HEK293T (cell line): ENCODE results near the gene ASIP.

Experiments
- BHLHE40 ChIP-seq: fragments of 450-650 bp; IDR thresholded peaks from 2 replicates; pipeline ENCODE4 v1.6.1; 2016; ENCODE audit warnings: mild to moderate bottlenecking, moderate library complexity, borderline replicate concordance
- ELF4 ChIP-seq: fragments of 450-650 bp; IDR thresholded peaks from 2 replicates; pipeline ENCODE4 v1.6.1; 2017; ENCODE audit warnings: antibody characterized with exemption
- FOXM1 ChIP-seq: fragments of 450-650 bp; IDR thresholded peaks from 2 replicates; pipeline ENCODE4 v1.6.1; 2017; ENCODE audit warnings: mild to moderate bottlenecking, borderline replicate concordance
- HDGF ChIP-seq: fragments of 450-650 bp; IDR thresholded peaks from 2 replicates; pipeline ENCODE4 v1.6.1; 2017; ENCODE audit warnings: antibody characterized with exemption, borderline replicate concordance
- NFRKB ChIP-seq: fragments of 450-650 bp; IDR thresholded peaks from 2 replicates; pipeline ENCODE4 v1.6.1; 2016; ENCODE audit warnings: mild to moderate bottlenecking, moderate library complexity
- PKNOX1 ChIP-seq: fragments of 450-650 bp; IDR thresholded peaks from 2 replicates; pipeline ENCODE4 v1.6.1; 2016
- SP1 ChIP-seq: fragments of 450-650 bp; IDR thresholded peaks from 2 replicates; pipeline ENCODE4 v1.6.1; 2017
- TARDBP ChIP-seq: fragments of 450-650 bp; IDR thresholded peaks from 2 replicates; pipeline ENCODE4 v1.6.1; 2016
- ZNF384 ChIP-seq: fragments of 450-650 bp; IDR thresholded peaks from 2 replicates; pipeline ENCODE4 v1.6.1; 2016

GRCh38 chr20:34296468-34296867 is 55.2 kb downstream of the ASIP start:
- TF ChIP-seq TARDBP (no peak), PKNOX1 (no peak), BHLHE40 (no peak), FOXM1 (no peak), NFRKB (no peak), HDGF (no peak), ZNF384 (no peak), ELF4 (no peak), SP1 (no peak)
